Activated T-helper 1 cell treated with anti-CD3 and anti-CD28 coated beads, Interleukin-12 subunit alpha, Interleukin-12 subunit beta, Interleukin-2, Interleukin-4 antibody, amounts not matched to agents 30 ng/mL and 10 ng/mL and 1 ng/mL, durations not matched to agents 14 hours and 24 hours and 36 hours (primary cell): ENCODE data around the gene ZBED4. TPM values are rescaled to one million over a fixed set of nuclear protein-coding genes. Genes with fewer than 3 reads are reported as not detected.

Experiments
- DNase-seq: peaks from one replicate; pipeline ENCODE4 v3.0.0; 2021; ENCODE audit warnings: low spot score
- H3K27ac Mint-ChIP-seq: one replicate; pipeline ENCODE4 v1.8.0; 2021; ENCODE audit warnings: mild to moderate bottlenecking, mixed read lengths
- H3K27me3 Mint-ChIP-seq: one replicate; pipeline ENCODE4 v1.8.0; 2022; ENCODE audit warnings: mild to moderate bottlenecking, moderate library complexity, mixed read lengths; ENCODE audit not compliant: insufficient read depth
- H3K36me3 Mint-ChIP-seq: one replicate; pipeline ENCODE4 v1.8.0; 2021; ENCODE audit warnings: low read depth, mixed read lengths
- H3K4me1 Mint-ChIP-seq: one replicate; pipeline ENCODE4 v1.8.0; 2021; ENCODE audit warnings: low read depth, mixed read lengths
- H3K4me3 Mint-ChIP-seq: one replicate; pipeline ENCODE4 v1.8.0; 2021; ENCODE audit warnings: mild to moderate bottlenecking, moderate library complexity, mixed read lengths
- H3K9me3 Mint-ChIP-seq: one replicate; pipeline ENCODE4 v1.8.0; 2021; ENCODE audit warnings: mixed read lengths
- intact Hi-C: fragments of 100-400 bp; cut with micrococcal nuclease; formaldehyde crosslinking; loops from one replicate; pipeline ENCODE4 v1.15.1; 2024
- total RNA-seq: library from RNA; stranded (reverse); gene quantifications from 2 replicates; pipeline ENCODE4 v1.2.3, GENCODE V29; 2022

The ZBED4 gene
- total RNA-seq, 1 donor from 2014 or later, result 19.4 TPM

GRCh38 chr22:49918911-49919881 lies 65.6 kb downstream of the ZBED4 start:
- H3K36me3 Mint-ChIP-seq, result peaks cover 8% of the 10 kb centered on the region
- H3K9me3 Mint-ChIP-seq, result no peaks in the 10 kb centered on the region
- no peaks in the 10 kb centered on the region for H3K27me3 Mint-ChIP-seq
- H3K4me3 Mint-ChIP-seq, result peak overlapping the region; percentile 77
- H3K27ac Mint-ChIP-seq, result peak overlapping the region; percentile 66
- DNase-seq, result no peak
- peaks cover 16% of the 10 kb centered on the region for H3K4me1 Mint-ChIP-seq
- intact Hi-C loops, result loop anchor here (1.0 to 5.0 kb wide), 6 partner anchors 17 to 283 kb away; partner anchors contain the start of genes BRD1, SELENOO and ZBED4

GRCh38 chr22:49920859-49921258 lies 67.2 kb downstream of the ZBED4 start:
- peaks cover 25% of the 10 kb centered on the region for H3K4me1 Mint-ChIP-seq
- H3K36me3 Mint-ChIP-seq, result peaks cover 17% of the 10 kb centered on the region
- intact Hi-C loops, result no loop called here
- H3K27me3 Mint-ChIP-seq, result no peaks in the 10 kb centered on the region
- H3K9me3 Mint-ChIP-seq, result no peaks in the 10 kb centered on the region
- H3K4me3 Mint-ChIP-seq, result peak overlapping the region; percentile 66
- DNase-seq, result no peak
- no peak overlapping the region for H3K27ac Mint-ChIP-seq

GRCh38 chr22:49921508-49922278 lies 68.0 kb downstream of the ZBED4 start:
- Mint-ChIP-seq H3K4me3 (no peak overlapping the region), H3K27me3 (no peaks in the 10 kb centered on the region), H3K4me1 (peaks cover 31% of the 10 kb centered on the region), H3K9me3 (no peaks in the 10 kb centered on the region), H3K36me3 (peaks cover 19% of the 10 kb centered on the region), H3K27ac (no peak overlapping the region)
- intact Hi-C loops, result no loop called here
- no peak for DNase-seq

GRCh38 chr22:49922484-49922883 lies 68.8 kb downstream of the ZBED4 start:
- Mint-ChIP-seq H3K4me1 (peaks cover 31% of the 10 kb centered on the region), H3K27me3 (no peaks in the 10 kb centered on the region), H3K4me3 (no peak overlapping the region), H3K9me3 (no peaks in the 10 kb centered on the region), H3K27ac (peak overlapping the region; percentile 34), H3K36me3 (peaks cover 19% of the 10 kb centered on the region)
- DNase-seq, result no peak
- intact Hi-C loops, result no loop called here

GRCh38 chr22:49922926-49923325 lies 69.3 kb downstream of the ZBED4 start:
- no peaks in the 10 kb centered on the region for H3K27me3 Mint-ChIP-seq
- peaks cover 19% of the 10 kb centered on the region for H3K36me3 Mint-ChIP-seq
- no peak overlapping the region for H3K4me3 Mint-ChIP-seq
- no peak overlapping the region for H3K27ac Mint-ChIP-seq
- DNase-seq, result no peak
- H3K9me3 Mint-ChIP-seq, result no peaks in the 10 kb centered on the region
- intact Hi-C loops, result no loop called here
- peaks cover 31% of the 10 kb centered on the region for H3K4me1 Mint-ChIP-seq

GRCh38 chr22:49923445-49923844 lies 69.8 kb downstream of the ZBED4 start:
- Mint-ChIP-seq H3K4me1 (peaks cover 31% of the 10 kb centered on the region), H3K9me3 (no peaks in the 10 kb centered on the region), H3K36me3 (peaks cover 19% of the 10 kb centered on the region), H3K4me3 (no peak overlapping the region), H3K27me3 (no peaks in the 10 kb centered on the region), H3K27ac (no peak overlapping the region)
- no peak for DNase-seq
- intact Hi-C loops, result no loop called here

- no peak for DNase-seq
- Mint-ChIP-seq H3K9me3 (no peaks in the 10 kb centered on the region), H3K27me3 (no peaks in the 10 kb centered on the region), H3K4me3 (no peak overlapping the region), H3K4me1 (peaks cover 31% of the 10 kb centered on the region), H3K36me3 (peaks cover 19% of the 10 kb centered on the region), H3K27ac (peak overlapping the region; percentile 34)
- intact Hi-C loops, result no loop called here
Measured at GRCh38 chr22:49924113-49924833, 70.6 kb downstream of the ZBED4 start.

GRCh38 chr22:49925525-49926128 lies 72.0 kb downstream of the ZBED4 start:
- Mint-ChIP-seq H3K9me3 (no peaks in the 10 kb centered on the region), H3K36me3 (peaks cover 19% of the 10 kb centered on the region), H3K4me1 (peaks cover 23% of the 10 kb centered on the region), H3K4me3 (peak overlapping the region; percentile 72), H3K27me3 (no peaks in the 10 kb centered on the region), H3K27ac (peak overlapping the region; percentile 97)
- DNase-seq, result peak; percentile 65
- intact Hi-C loops, result loop anchor here (5.0 kb wide), 1 partner anchor 37 kb away; the partner anchor contains the start of gene PIM3

GRCh38 chr22:49926916-49927315 lies 73.3 kb downstream of the ZBED4 start:
- Mint-ChIP-seq H3K9me3 (no peaks in the 10 kb centered on the region), H3K4me3 (no peak overlapping the region), H3K36me3 (peaks cover 18% of the 10 kb centered on the region), H3K27ac (peak overlapping the region; percentile 87), H3K27me3 (no peaks in the 10 kb centered on the region), H3K4me1 (peaks cover 27% of the 10 kb centered on the region)
- DNase-seq, result no peak
- intact Hi-C loops, result loop anchor here (5.0 kb wide), 1 partner anchor 35 kb away; the partner anchor contains the start of gene PIM3

GRCh38 chr22:49927483-49928184 lies 74.0 kb downstream of the ZBED4 start:
- H3K36me3 Mint-ChIP-seq, result peaks cover 18% of the 10 kb centered on the region
- peaks cover 27% of the 10 kb centered on the region for H3K4me1 Mint-ChIP-seq
- H3K27me3 Mint-ChIP-seq, result no peaks in the 10 kb centered on the region
- H3K27ac Mint-ChIP-seq, result no peak overlapping the region
- no peaks in the 10 kb centered on the region for H3K9me3 Mint-ChIP-seq
- intact Hi-C loops, result loop anchor here (5.0 kb wide), 1 partner anchor 35 kb away; the partner anchor contains the start of gene PIM3
- no peak overlapping the region for H3K4me3 Mint-ChIP-seq
- DNase-seq, result no peak

GRCh38 chr22:49928185-49928495 lies 74.5 kb downstream of the ZBED4 start:
- no peak for DNase-seq
- Mint-ChIP-seq H3K4me3 (no peak overlapping the region), H3K36me3 (peaks cover 18% of the 10 kb centered on the region), H3K27ac (no peak overlapping the region), H3K4me1 (peaks cover 30% of the 10 kb centered on the region), H3K27me3 (no peaks in the 10 kb centered on the region), H3K9me3 (no peaks in the 10 kb centered on the region)
- intact Hi-C loops, result loop anchor here (5.0 kb wide), 1 partner anchor 34 kb away; the partner anchor contains the start of gene PIM3
